Transverse colon (tissue), 4 donors: Measurements from ENCODE around the gene PRR20G.

ENCODE experiments used
- CTCF ChIP-seq, 5 experiments: fragments of 200-600 bp in 3 of 5; fragments of 450-650 bp in 2 of 5; sonication (generic) in 3 of 5; IDR thresholded peaks; 1 replicate in 2 of 5; 2 replicates in 3 of 5; pipeline ENCODE4 v1.5.1; 2016 to 2017; ENCODE audit warnings: antibody characterized with exemption in 5 of 5, inconsistent platforms in 3 of 5, mild to moderate bottlenecking in 2 of 5, moderate library complexity in 1 of 5
- POLR2A ChIP-seq: fragments of 450-650 bp; IDR thresholded peaks from one replicate; pipeline ENCODE4 v1.6.1; 2016; ENCODE audit warnings: antibody characterized with exemption, mild to moderate bottlenecking, moderate library complexity
- POLR2AphosphoS5 ChIP-seq, 3 donors: sonication (generic); formaldehyde crosslinking; IDR thresholded peaks; one replicate each; pipeline ENCODE4 v1.6.1; 2016; ENCODE audit warnings: antibody characterized with exemption in 3 of 3

DNA sequence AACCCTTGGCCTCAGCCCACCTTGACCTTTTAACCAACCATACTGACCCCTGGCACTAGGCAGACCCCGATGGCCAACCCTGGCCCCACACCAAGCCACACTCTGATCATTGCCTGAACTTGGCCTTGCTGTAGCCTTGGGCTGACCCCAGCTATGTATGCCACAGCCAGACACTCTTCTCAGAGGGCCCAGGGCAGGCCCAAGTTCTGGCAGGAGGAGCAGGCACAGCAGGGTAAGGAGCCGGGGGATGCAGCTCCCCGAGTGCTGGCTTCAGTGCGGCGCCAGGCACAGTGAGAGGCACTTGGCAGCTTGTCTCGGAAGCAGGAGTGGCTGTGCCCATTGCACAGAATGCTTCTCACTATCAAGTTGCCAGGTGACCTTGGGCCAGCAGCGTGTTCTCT, 22.3 kb downstream of the PRR20G start:
- no peak for TF ChIP-seq CTCF (IDR thresholded peaks at IDR 0.05)
- no peak for TF ChIP-seq POLR2AphosphoS5 (IDR thresholded peaks at IDR 0.05)
- no peak for TF ChIP-seq POLR2A
